ENCODE measurements around the gene MYL7.
"Not testable (repeated sequence)": the region's sequence is repeated elsewhere in the genome, so short reads cannot be mapped to it uniquely, and the experiment has no call there.

The MYL7 gene

GRCh38 chr7:44131173-44132029 lies 9.7 kb downstream of the MYL7 start:
- no peak for DNase-seq (ENCODE audit: low read depth)

GRCh38 chr7:44128721-44129582 lies 12.2 kb downstream of the MYL7 start:
- DNase-seq (ENCODE audit: low read depth) = no peak

- DNase-seq (ENCODE audit: low read depth) = no peak
Measured at GRCh38 chr7:44127161-44127560, 14.0 kb downstream of the MYL7 start.

GRCh38 chr7:44126574-44126973 lies 14.6 kb downstream of the MYL7 start:
- DNase-seq (ENCODE audit: low read depth) = not testable (repeated sequence)

- no peak for DNase-seq (ENCODE audit: low read depth)
Measured at GRCh38 chr7:44124822-44125202, 16.3 kb downstream of the MYL7 start.

- DNase-seq (ENCODE audit: low read depth) = peak; percentile 98
Measured at GRCh38 chr7:44123190-44124003, 17.7 kb downstream of the MYL7 start, which contains the start of gene POLD2. Gene POLD2, minus strand, starts transcription at chr7:44123548. Its CDS starts 1,495 bp downstream, at chr7:44122053.

- no peak for DNase-seq (ENCODE audit: low read depth)
Measured at GRCh38 chr7:44122529-44122928, 18.6 kb downstream of the MYL7 start.

GRCh38 chr7:44121761-44122420 lies 19.2 kb downstream of the MYL7 start:
- DNase-seq (ENCODE audit: low read depth) = no peak

- no peak for DNase-seq (ENCODE audit: low read depth)
Measured at GRCh38 chr7:44120395-44120794, 20.7 kb downstream of the MYL7 start.

- no peak for DNase-seq (ENCODE audit: low read depth)
Measured at GRCh38 chr7:44119829-44120380, 21.2 kb downstream of the MYL7 start.

- DNase-seq (ENCODE audit: low read depth) = no peak
Measured at GRCh38 chr7:44117801-44118429, 23.2 kb downstream of the MYL7 start.

- no peak for DNase-seq (ENCODE audit: low read depth)
Measured at GRCh38 chr7:44116789-44117666, 24.1 kb downstream of the MYL7 start.

- DNase-seq (ENCODE audit: low read depth) = no peak
Measured at GRCh38 chr7:44116087-44116788, 24.9 kb downstream of the MYL7 start.

- no peak for DNase-seq (ENCODE audit: low read depth)
Measured at GRCh38 chr7:44114586-44115310, 26.4 kb downstream of the MYL7 start.

- no peak for DNase-seq (ENCODE audit: low read depth)
Measured at GRCh38 chr7:44113764-44114354, 27.3 kb downstream of the MYL7 start.

GRCh38 chr7:44112997-44113763 lies 28.0 kb downstream of the MYL7 start:
- DNase-seq (ENCODE audit: low read depth) = no peak

Measured in stimulated activated CD8-positive, alpha-beta memory T cell treated with anti-CD3 and anti-CD28 coated beads, Interleukin-7, amount 100 ng/mL, for 24 hours (primary cell).